GM18870 (cell line): ENCODE data around the gene PCDHGB3.
A peak's percentile ranks its signal among the peaks of the same experiment; 100 is the strongest.

Experiments used
- ATAC-seq: cut with Tn5 transposase; IDR thresholded peaks from one replicate; pipeline ENCODE4 v1.9.1; 2021; ENCODE audit warnings: moderate library complexity; ENCODE audit not compliant: unreplicated experiment

Gene PCDHGB3

GRCh38 chr5:141417494-141418172 is 47.6 kb downstream of the PCDHGB3 start, which contains the start of gene PCDHGB7:
PCDHGB7 (plus strand) TSS chr5:141417677; CDS start chr5:141417860, 183 bp downstream.
- ATAC-seq: peak; percentile 68

- no peak for ATAC-seq
Measured at GRCh38 chr5:141419074-141419880, 49.2 kb downstream of the PCDHGB3 start.

DNA sequence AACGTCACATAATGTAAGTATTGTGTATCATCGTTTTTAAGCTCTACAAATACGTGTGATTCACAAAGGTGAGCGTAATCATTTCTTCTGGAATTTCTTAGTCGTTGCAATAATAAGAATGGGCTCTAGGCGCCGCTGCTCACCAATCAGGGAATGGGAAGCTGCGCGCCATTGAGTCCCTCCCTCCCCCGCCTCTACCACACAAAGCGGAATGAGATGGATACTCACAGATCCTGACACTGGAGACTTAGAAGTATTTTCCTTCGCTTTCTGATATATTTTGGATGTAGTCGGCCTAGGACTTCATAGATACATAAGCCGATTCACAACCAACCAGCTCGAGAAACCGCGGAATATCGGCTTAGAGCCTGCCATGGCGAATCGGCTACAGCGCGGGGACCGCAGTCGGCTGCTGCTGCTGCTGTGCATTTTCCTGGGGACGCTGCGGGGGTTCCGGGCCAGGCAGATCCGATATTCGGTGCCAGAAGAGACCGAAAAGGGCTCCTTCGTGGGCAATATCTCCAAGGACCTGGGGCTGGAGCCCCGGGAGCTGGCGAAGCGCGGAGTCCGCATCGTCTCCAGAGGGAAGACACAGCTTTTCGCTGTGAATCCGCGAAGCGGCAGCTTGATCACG is 50.9 kb downstream of the PCDHGB3 start, which contains the start of gene PCDHGA11:
Gene PCDHGA11 (plus strand): TSS at position 197 of the 634 bp plus-strand sequence. CDS start 177 bp downstream, at position 374.
- ATAC-seq: no peak

- no peak for ATAC-seq
Measured at GRCh38 chr5:141421489-141421855, 51.4 kb downstream of the PCDHGB3 start.
